HG03066 (cell line): ENCODE measurements around the gene RNF130.

ENCODE experiments used
- ATAC-seq: cut with Tn5 transposase; IDR thresholded peaks from one replicate; pipeline ENCODE4 v1.9.1; 2021; ENCODE audit warnings: low read depth; ENCODE audit not compliant: unreplicated experiment

RNF130 gene

DNA sequence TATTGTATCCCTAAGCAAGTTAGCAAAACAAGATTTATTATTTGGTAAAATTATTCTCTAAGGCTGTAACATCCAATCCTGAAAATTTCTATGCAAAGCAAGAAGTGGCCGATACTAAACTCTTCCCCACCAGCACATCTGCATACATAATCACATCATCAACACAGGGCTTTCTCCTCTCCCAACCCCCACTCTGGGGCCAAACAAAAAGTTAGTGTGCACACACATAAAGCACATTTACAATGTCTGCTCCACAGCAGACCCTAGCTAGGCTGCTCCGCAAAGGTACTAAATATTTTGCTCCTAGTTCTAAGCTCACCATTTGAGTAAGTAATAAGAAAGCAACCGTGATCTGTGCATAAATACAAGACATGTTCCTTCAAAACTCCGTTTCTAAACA is 3.6 kb downstream of the RNF130 start:
- no peak for ATAC-seq

DNA sequence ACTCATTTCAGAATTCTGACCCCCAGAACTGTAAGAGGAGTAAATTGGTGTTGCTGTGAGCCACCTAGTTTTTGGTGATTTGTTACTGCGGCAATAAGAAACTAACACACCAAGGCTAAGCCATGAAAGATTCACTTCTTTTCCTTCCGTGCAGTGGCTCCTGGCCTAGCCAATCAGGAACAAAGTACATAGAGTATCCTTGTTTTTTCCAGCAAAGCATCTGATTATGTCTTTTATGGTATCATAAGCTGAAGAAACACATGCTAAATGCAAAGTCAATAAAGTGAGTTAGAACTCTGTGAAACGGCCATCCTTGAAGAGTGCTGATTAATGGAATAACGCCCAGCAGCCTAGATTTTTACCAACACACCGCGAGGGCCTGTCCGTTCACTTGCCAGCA is 11.4 kb downstream of the RNF130 start:
- ATAC-seq, result no peak

DNA sequence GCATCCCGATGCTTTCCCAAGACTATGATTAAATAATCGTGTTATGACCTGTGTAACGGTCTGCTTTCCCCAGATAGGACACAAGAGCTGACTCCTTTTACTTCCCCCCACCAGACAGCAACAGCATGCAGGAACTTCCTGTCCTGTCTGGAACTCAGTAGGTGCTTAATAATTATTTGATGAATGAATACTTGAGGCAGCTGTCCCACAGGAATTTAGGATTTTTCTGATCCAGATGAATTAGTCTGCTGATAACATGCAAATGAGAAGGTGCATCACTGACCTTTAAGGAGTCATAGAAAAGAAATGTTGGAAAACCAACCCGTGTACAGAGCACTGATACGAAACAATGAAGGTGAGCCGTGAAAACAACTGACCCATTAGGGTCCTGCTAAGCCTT is 12.2 kb downstream of the RNF130 start:
- no peak for ATAC-seq

DNA sequence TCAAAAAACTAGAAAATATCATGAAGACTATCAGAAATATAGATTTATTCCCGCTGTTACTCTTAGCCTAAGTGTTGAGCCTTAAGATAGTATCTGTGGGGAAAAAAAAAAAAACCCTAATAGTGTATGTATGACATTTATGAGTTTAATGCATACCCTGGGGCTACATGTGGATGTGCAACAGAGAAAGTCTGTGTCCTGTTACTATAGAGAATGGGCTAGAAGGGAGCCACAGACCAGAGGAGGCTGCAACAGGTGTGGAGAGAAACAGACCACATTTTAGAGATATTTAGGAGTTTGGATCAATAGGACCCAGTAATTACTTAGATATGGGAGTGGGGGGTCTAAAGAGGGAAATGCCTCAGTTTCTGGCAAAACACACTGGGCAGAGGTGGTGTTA is 15.4 kb downstream of the RNF130 start:
- no peak for ATAC-seq

DNA sequence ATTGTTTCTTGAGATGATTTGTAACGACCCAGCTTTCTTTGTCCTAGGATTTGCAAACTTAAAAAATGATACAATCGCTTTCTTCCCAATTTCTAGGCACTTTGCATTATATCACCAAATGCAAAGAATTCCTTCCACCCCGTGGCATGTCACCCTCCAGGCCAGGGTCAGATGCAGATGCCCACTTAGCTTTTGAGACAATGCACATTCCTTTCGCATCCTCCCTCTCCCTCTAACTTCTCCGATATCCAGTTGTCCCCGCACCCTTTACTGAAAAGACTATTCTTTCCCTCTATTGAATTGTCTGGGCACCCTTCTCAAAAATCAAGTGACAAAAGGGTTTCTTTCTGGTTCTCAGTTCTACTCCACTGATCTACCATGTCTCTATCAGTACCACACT is 17.3 kb downstream of the RNF130 start:
- ATAC-seq, result no peak

DNA sequence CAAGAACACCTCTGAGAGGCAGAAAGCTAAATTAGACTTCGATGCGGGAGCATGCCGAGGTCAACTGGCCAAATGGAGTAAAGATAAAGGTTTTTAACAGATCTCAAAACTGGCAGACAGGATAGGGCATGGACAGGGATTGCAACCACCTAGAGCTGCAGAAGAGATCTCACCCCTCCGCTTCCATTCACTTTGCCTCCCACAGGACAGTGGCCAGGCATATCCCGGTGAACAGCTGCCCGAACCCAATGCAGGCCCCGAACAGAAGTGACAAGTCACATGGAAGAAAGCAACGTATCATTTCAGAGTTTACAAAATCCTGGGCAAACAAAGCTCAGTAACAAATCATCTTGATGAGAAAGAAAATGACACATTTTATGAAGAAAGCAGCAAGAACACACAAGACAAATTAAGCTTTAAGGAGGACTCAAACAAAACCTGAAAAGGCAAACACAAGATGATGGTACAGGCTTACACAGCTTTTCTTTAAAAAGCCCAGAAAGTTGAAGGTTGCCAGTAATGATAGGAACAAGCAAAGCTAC is 18.4 kb downstream of the RNF130 start:
- ATAC-seq, result no peak

DNA sequence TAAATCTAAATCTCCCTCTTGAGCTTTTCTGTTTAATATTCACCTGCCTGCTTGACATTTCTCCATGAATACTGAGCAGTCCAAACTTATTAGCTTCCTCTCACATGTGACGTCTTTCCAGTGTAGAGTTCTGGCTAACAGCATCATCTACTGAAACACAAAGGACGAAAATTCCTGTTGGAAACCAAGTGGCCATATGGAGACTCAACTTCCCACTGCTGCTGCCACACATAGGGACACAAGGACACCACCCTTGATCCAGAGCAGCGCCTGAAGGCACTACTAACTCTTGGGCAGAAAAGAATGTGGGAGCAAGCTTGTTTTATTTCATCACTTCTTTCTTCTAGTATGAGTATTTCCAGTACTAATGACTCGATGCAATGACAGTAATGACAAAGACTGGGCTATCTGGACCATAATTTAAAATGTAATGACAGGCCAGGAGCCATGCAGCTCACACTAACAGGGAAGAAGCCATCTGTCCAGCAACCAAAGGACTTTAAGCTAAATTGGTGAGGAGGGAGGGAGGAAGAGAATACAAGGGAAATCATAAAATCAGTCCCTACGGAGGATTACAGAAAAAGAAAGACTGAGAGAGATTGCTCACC is 19.2 kb downstream of the RNF130 start:
- ATAC-seq, result no peak

DNA sequence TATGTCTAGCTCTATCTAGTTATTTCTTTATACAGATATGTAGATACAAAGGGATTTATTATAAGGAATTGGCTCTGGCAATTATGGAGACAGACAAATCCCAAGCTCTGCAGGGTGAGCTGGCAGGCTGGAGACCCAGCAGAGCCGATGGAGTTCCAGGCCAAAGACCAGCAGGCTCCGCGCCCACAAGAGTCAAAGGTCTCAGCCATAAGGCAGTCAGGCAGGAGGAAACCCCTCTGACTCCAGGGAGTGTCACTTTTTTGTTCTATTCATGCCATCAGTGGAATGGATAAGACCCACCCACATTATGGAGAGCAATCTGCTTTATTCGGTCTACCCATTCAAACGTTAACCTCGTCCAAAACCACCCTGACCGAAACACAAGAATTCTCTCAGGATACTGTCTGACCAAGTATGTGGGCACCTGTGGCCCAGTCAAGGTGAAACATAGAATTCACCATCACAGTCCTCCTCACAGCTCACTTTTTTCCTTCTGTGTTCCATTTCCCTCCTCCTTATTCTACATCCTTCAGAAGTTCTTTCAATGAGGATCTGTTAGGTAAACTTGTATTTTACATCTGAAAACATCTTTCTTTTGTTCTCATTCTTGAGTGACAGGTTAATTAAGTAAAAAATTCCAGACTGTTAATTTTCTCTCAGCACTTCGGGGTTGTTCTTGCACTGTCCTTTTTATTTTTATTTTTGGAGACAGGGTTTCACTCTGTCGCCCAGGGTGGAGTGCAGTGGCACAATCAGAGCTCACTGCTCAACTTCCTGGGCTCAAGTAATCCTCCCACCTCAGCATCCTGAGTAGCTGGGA is 21.2 kb downstream of the RNF130 start:
- ATAC-seq, result no peak

DNA sequence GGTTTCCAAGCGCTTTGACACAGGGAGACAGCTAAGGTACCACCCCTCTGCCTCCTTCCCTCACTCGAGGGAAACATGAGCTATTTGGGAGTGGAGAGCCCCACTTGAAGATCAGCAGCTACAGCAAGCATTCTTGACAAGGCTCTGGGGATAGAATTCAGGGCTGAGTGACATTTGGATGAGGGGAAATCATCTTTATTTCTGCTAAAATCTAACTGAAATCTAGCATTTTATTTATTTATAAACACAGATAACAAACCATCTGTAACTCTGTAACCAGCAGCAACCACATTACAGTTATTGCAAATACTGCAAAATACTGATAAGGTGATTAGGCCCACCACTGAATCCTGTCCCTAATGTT is 22.4 kb downstream of the RNF130 start:
- ATAC-seq, result no peak

DNA sequence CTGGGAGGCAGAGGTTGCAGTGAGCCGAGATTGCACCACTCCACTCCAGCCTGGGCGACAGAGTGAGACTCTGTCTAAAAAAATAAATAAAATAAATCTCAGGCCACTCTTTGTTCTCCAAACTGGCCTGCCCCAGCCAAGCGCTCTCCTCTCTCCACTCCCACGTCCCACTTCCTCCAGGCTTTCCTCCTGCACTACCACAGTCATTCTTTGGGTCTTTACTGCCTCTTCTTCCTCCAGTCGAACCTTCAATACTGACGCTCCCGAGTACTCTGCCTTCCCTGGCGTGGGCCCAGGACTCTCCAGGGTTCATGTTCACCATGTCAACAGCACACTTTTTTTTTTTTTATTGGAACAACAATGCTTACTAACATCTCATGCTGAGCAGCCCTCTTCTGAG is 23.9 kb downstream of the RNF130 start:
- no peak for ATAC-seq

DNA sequence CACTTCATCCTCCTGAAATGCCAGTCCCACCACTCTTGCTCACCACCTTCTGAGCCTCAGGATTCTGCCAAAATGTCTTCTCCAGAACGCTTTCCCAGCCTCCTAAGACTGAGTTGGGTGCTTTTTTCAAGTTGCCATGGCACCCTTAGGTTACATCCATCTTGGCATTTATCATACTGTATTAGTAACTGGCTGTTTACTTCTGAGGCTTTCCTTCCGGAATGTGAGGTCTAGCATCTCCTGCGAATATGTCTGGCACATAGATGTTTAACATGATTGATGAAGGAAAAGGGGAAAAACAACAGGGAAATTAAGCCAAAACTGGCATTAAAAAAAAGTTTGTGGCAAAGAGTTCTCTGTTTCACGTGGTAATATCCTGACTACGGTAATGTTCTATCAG is 24.9 kb downstream of the RNF130 start:
- ATAC-seq, result no peak

DNA sequence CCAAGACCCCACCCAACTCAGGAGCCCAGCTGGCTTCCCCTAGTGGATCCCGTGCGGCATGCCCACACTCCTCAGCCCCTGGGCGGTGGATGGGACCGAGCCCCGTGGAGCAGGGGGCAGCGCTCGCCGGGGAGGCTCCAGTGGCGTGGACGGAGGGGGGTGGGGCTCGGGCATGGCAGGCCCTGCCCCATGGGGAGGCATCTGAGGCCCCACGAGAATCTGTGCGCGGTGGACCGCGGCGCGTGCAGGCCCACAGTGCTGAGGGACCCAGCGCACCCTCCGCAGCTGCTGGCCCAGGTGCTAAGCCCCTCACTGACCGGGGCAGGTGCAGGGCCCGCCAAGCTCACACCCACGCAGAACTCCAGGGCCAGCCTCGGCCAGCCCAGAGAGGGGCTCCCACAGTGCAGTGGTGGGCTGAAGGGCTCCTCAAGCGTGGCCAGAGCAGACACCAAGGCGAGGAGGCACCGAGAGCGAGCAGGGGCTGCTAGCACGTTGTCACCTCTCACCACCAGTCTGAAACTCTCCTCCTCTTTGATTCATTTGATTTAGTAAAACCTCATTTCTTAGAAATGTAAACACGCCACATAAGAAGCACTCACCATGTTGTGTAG is 25.6 kb downstream of the RNF130 start:
- no peak for ATAC-seq

DNA sequence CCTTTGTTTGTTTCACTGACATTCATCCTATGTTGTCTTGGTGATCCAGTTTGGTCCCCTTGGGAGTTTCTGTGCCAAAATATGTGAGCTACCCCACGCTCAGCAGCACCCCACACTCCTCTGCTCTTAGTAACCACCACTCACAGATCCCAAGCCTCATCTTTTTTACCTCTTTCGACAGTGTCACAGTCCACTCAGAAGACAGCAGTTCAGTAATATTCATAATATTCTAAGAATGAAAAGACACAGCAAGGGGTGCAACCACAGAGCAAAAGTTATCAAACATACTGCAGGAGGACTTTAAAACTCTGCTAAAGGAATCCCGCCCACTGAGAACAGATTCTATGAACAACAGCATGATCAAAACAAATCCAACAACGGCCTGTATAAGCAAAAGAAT is 28.2 kb downstream of the RNF130 start:
- ATAC-seq, result no peak

DNA sequence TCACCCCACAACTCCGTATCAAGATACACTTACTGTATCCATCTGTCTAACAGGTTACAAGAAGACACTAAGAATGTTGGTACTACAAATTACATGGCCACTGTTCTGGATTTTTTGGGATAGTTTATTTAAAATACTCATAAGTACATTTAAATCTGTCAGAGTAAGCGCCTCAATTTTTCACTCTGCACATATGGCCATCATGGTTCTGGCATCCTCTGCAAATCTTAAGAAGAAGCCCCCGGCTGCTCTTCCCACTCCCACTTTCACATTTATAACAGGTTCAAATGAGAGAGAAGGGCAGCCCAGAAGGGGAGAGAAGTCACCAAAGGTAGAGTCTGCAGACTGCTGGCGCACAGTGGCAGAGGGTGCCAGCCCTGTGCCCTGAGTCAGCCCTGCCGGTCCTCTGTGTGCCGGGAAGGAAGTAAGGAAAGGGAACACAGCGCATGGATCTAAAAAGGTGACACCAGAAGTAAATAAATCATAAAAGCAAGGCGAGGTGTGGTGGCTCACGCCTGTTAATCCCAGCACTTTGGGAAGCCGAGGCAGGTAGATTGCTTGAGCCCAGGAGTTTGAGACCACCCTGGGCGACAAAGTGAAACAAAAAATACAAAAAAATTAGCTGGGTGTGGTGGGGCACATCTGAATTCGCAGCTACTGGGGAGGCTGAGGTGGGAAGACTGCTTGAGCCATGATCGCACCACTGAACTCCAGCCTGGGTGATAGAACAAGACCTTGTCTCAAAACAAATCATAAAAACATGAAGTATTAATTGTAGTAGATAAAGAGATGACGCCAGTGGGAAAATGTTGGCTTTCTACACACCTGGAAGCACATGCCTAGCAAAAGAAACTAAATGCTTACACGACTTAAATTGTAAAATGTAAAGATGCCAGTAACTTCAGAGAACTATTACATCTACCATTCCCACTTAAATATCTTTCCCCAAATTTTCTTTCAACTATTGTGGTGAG is 30.0 kb downstream of the RNF130 start:
- no peak for ATAC-seq

DNA sequence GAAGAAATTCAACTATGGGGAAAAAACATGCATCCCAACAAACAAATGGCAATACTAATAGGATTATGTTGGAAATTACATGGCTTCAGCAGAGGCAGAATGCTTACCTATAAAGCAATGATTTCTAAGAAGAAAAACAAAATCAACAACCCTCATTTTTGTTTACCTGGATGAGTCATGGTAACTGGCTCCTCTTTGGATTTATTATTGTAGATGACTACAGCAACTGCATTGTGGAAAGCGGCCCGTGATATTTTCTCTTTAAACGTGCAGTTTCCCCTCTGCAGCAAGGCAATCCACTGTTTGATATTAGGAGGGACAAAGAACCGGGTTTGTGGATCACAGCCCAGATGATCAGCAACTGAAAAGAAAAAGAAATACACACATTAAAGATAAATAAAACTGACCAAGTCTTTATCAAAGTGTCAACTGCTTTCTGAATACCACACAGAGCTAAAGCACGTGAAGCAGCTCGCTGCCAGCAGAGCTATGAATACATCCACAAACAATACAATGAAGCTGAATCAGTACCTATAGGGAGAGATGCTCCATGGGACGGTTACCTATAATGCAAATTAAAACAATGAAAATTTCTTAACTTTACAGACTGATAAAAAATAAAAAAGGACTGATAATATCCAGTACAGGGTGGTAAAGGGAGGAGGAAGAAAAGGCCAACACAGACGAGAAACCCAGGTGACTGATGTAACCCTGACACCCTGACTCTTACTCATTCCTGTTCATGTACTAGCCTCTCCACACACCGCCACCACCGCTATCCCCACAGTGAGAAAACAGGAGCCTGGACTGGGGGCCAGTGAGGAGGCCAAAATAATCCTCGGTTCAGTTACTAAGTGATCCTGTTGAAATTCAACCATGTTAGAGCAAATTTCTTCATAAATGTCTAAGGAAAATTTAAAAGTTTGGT is 31.0 kb downstream of the RNF130 start:
- no peak for ATAC-seq

DNA sequence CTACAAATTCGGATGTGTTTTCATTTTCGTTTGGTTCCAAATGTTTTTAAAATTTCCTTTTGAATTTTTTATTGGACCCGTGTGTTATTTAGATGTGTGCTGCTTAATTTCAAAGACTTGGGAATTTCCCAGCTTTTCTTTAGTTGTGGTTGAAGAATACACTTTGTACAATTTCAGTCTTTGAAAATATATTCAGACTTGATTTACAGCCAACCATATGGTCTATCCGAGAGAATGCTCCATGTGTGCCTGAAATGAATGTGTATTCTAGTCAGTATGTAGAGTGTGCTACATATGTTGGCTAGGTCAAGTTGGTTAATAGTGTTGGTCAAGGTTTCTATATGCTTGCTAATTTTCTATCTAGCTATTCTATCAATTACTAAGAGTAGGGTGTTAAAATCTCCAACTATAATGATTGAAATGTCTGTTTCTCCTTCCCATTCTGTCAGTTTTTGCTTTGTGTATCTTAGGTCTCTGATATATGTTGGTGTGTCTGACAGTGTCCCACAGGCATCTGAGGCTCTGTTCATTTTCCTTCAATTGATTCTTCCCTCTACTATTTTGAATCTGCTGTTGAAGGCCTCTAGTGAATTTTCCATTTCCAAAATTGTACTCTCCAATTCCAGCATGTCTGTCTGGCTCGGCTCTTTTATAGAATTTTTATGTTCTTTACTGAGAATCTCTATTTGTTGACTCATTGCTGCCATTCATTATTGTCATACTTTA is 36.2 kb downstream of the RNF130 start:
- no peak for ATAC-seq

DNA sequence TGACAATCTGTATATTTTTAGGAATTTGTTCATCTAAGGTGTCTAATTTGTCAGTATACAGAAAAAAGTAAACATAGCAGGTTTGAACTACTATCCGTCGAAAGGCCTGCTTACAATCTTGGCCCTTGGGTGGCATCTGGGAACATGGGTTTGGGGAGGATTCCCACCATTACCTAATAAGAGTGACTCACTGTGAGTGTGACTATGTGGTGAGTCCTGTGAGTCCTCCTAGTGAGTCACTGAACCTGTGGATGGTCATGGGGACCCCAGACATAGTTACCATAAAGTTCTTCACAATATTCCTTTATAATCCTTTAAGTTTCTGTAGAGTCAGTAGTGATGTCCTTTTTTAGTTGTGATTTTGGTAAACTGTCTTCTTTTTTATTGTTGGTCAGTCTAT is 37.0 kb downstream of the RNF130 start:
- no peak for ATAC-seq

DNA sequence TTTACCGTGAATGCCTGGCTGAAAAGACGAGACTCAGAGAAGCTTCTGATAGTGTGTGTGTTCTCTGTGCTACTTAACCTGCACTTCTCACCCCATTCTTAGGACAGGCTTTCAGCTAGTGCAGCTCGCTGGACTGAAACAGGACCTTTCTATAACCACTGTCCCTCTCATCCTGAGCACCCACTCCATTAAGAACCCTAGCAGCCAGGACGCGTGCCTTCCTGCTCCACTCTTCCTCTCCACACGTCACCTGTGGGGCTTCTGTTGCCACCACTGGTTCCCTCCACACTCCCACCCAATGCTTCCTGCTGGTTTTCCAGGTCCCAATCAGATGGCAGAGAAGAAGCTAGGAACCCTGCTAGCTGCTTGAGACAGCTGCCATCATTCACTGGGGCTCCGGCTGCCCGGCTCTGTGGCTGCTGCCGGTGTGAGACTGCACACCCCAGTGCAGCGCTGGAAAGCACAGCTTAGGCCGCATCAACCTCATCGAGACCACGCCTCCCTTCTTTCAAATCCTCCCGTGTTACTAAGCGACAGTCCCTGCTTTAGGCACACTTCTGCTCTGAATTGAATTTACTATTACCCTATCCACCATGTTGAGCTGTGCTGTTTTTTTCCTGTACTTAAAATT is 44.0 kb downstream of the RNF130 start:
- no peak for ATAC-seq
